K562 (cell line): ENCODE data around the gene ZNF837. TPM values are rescaled to one million over a fixed set of nuclear protein-coding genes. Genes with fewer than 3 reads are reported as not detected.

ENCODE experiments used
- ATF6 ChIP-seq: sonication (generic); formaldehyde crosslinking; IDR thresholded peaks from 2 replicates; pipeline ENCODE4 v1.4.0; 2020; ENCODE audit warnings: mild to moderate bottlenecking, missing genetic modification reagents
- BCL6 ChIP-seq: fragments of 250-450 bp; sonication (Bioruptor Pico); IDR thresholded peaks from 2 replicates; pipeline ENCODE4 v1.4.0; 2020
- BRCA1 ChIP-seq, 2 experiments: fragments of 450-650 bp in 1 of 2; sonication (generic) in 1 of 2; formaldehyde crosslinking in 1 of 2; IDR thresholded peaks; 2 replicates each; pipeline versions ENCODE4 v1.5.0 to v1.6.1; 2017 to 2020; ENCODE audit warnings: mild to moderate bottlenecking in 1 of 2, missing genetic modification reagents in 1 of 2
- CBFB ChIP-seq: sonication (generic); formaldehyde crosslinking; IDR thresholded peaks from 2 replicates; pipeline ENCODE4 v1.4.0; 2020; ENCODE audit warnings: mild to moderate bottlenecking, missing genetic modification reagents
- FOSL1 ChIP-seq: fragments of 200-800 bp; sonication (Bioruptor generic); conservative IDR thresholded peaks from 2 replicates; pipeline ENCODE4 v1.6.1; 2016; ENCODE audit warnings: missing genetic modification characterization, missing compliant biosample characterization
- FOXK1 ChIP-seq: sonication (generic); formaldehyde crosslinking; IDR thresholded peaks from 2 replicates; pipeline ENCODE4 v1.8.0; 2022; ENCODE audit warnings: missing genetic modification reagents, mild to moderate bottlenecking, borderline replicate concordance
- GATAD2B ChIP-seq: fragments of 450-650 bp; IDR thresholded peaks from 2 replicates; pipeline ENCODE4 v1.6.1; 2017; ENCODE audit warnings: mild to moderate bottlenecking, borderline replicate concordance
- HDAC8 ChIP-seq: fragments of 450-650 bp; IDR thresholded peaks from 2 replicates; pipeline ENCODE4 v1.6.1; 2016; ENCODE audit warnings: mild to moderate bottlenecking, missing genetic modification characterization, moderate library complexity, missing compliant biosample characterization
- JUNB ChIP-seq: fragments of 450-650 bp; formaldehyde crosslinking; conservative IDR thresholded peaks from 2 replicates; pipeline ENCODE4 v1.4.0; 2020; ENCODE audit warnings: mild to moderate bottlenecking
- KLF6 ChIP-seq: fragments of 250-450 bp; sonication (Bioruptor Pico); IDR thresholded peaks from 2 replicates; pipeline ENCODE4 v1.4.0; 2020; ENCODE audit warnings: mild to moderate bottlenecking, moderate library complexity, borderline replicate concordance
- NEUROD1 ChIP-seq: fragments of 150-350 bp; IDR thresholded peaks from 2 replicates; pipeline ENCODE4 v1.6.1; 2014; ENCODE audit warnings: borderline replicate concordance, low read length, low read depth; ENCODE audit not compliant: partially characterized antibody
- POLR2A ChIP-seq: fragments of 450-650 bp; conservative IDR thresholded peaks from 2 replicates; pipeline ENCODE4 v1.6.1; 2016
- POLR2AphosphoS5 ChIP-seq: IDR thresholded peaks from 2 replicates; pipeline ENCODE4 v1.6.1; 2011; ENCODE audit warnings: mild to moderate bottlenecking, low read depth, low read length, moderate library complexity; ENCODE audit not compliant: control insufficient read depth, insufficient read depth
- RNF2 ChIP-seq: sonication (generic); IDR thresholded peaks from 2 replicates; pipeline ENCODE4 v1.6.1; 2016
- STAG1 ChIP-seq: sonication (generic); formaldehyde crosslinking; IDR thresholded peaks from 2 replicates; pipeline ENCODE4 v1.5.0; 2020; ENCODE audit warnings: missing genetic modification reagents, borderline replicate concordance
- TAF1 ChIP-seq: IDR thresholded peaks from 2 replicates; pipeline ENCODE4 v1.6.1; 2011; ENCODE audit warnings: mild to moderate bottlenecking, low read length, moderate library complexity; ENCODE audit not compliant: insufficient read depth, control insufficient read depth, severe bottlenecking; ENCODE audit errors: extremely low read depth
- ZKSCAN8 ChIP-seq: fragments of 200-800 bp; sonication (Bioruptor generic); IDR thresholded peaks from 2 replicates; pipeline ENCODE4 v1.6.1; 2016; ENCODE audit warnings: missing genetic modification characterization, missing compliant biosample characterization
- ZNF184 ChIP-seq: sonication (generic); formaldehyde crosslinking; IDR thresholded peaks from 2 replicates; pipeline ENCODE4 v1.5.0; 2020; ENCODE audit warnings: missing genetic modification reagents
- ZNF232 ChIP-seq: sonication (generic); formaldehyde crosslinking; IDR thresholded peaks from 2 replicates; pipeline ENCODE4 v1.8.0; 2022; ENCODE audit warnings: mild to moderate bottlenecking, missing genetic modification reagents
- ZNF384 ChIP-seq: IDR thresholded peaks from 2 replicates; pipeline ENCODE4 v1.6.1; 2012; ENCODE audit warnings: low read depth, low read length, improper control_type of control experiment
- ZNF586 ChIP-seq: fragments of 450-650 bp; formaldehyde crosslinking; conservative IDR thresholded peaks from 2 replicates; pipeline ENCODE4 v1.4.0; 2020; ENCODE audit warnings: mild to moderate bottlenecking, moderate library complexity
- ZNF589 ChIP-seq: fragments of 200-800 bp; sonication (Bioruptor generic); IDR thresholded peaks from 2 replicates; pipeline ENCODE4 v1.6.1; 2016; ENCODE audit warnings: low read depth, missing genetic modification characterization, missing compliant biosample characterization
- polyA plus RNA-seq, 8 experiments: library from polyadenylated mRNA; depleted of rRNA in 4 of 8; stranded (reverse) in 5 of 8; unstranded in 3 of 8; fragments of >200 nt; fragmentation: Nextera tagmentation in 2 of 8; fragmentation: Illumina TruSeq in 1 of 8; extraction: Ambion mirVana in 2 of 8; extraction: Trizol in 1 of 8; gene quantifications; 2 replicates each; pipeline versions ENCODE4 v1.2.1 to v1.2.3, GENCODE V29; 2011 to 2014; ENCODE audit warnings: inconsistent platforms in 1 of 8, missing spikeins in 1 of 8
- total RNA-seq, 7 experiments: library from RNA; depleted of rRNA in 6 of 7; stranded (reverse); fragments of >200 nt in 6 of 7; fragmentation: Illumina TruSeq in 2 of 7; extraction: Trizol in 2 of 7; gene quantifications; 2 replicates each; pipeline versions ENCODE4 v1.2.1 to v1.2.3, GENCODE V29; 2011 to 2021; ENCODE audit warnings: low replicate concordance in 1 of 7
- TF ChIP-seq, protein P1 (sequence below): sonication (generic); formaldehyde crosslinking; IDR thresholded peaks from 2 replicates; pipeline ENCODE4 v1.8.1; 2023; ENCODE audit warnings: mild to moderate bottlenecking, missing genetic modification reagents
- TF ChIP-seq, protein P2 (sequence below): fragments of 250-450 bp; sonication (Bioruptor Pico); IDR thresholded peaks from 2 replicates; pipeline ENCODE4 v1.8.0; 2021; ENCODE audit warnings: borderline replicate concordance, mild to moderate bottlenecking, moderate library complexity; ENCODE audit not compliant: poor library complexity, severe bottlenecking
- TF ChIP-seq, protein P3 (sequence below): fragments of 450-650 bp; formaldehyde crosslinking; IDR thresholded peaks from 2 replicates; pipeline ENCODE4 v1.4.0; 2022; ENCODE audit warnings: mild to moderate bottlenecking, moderate library complexity

Gene ZNF837
- total and polyA plus RNA-seq, 9 of the 15 experiments (the other 6 are each of a cell fraction or from before 2014, with no cell fraction given), result 0.11 to 2.1 (median 0.57) TPM; not detected in 4

DNA sequence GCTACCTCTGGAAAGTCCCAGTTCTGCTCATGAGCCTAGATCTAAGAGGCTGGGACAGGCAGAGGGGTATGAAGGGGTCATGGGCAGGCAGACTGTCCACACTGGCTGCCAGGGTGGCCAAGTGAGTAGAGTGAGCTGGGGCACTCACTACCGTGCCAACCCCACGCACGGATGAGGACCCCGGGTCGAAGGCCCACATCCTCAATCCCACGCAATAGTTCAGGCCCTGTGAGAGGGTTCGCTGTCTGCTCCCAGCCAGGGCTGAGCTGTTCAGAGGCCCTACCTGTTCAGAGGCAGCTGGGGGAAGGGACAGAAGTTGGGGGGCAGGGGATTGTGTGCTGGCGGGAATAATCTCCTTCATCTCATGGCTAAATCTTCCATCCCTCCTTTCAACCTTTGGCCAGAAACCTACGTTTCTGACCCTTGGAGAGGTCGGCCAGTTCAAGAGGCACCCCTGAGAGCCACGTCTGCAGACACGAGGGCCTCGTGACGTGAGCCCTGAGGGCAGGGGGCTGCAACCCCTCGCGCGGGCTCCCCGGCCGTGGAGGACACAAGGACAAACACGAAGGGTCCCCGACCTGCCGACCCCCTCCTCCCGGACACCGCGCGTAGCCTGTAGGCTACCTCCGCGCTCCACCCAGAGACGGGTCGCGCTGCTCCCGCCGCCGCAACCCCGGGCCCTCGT lies 5.2 kb upstream of the ZNF837 start (continued):
- TF ChIP-seq ZNF586 (CRISPR knock-in tag) (peak; percentile 21; the same call in 1 of the 2 replicates), BCL6 (no peak), JUNB (no peak), KLF6 (no peak), ATF6 (CRISPR knock-in tag) (peak; percentile 87), CBFB (0 out of 2 replicates have a peak, but pooled peaks have one; percentile 59), STAG1 (peak; percentile 61), ZNF184 (CRISPR knock-in tag) (no peak), RNF2 (no peak), ZNF384 (no peak), GATAD2B (no peak), ZNF232 (no peak), NEUROD1 (no peak), HDAC8 (tag) (peak; percentile 53; the same call in 1 of the 2 replicates), ZKSCAN8 (peak; percentile 60; the same call in 1 of the 2 replicates), BRCA1 (IDR thresholded peaks at IDR 0.05) (no peak), BRCA1 (CRISPR knock-in tag; IDR thresholded peaks at IDR 0.05) (0 out of 2 replicates have a peak, but pooled peaks have one; percentile 77), ZNF589 (peak; percentile 40; the same call in 1 of the 2 replicates), POLR2AphosphoS5 (no peak), POLR2A (no peak), FOSL1 (tag) (no peak), FOXK1 (CRISPR knock-in tag) (no peak), TAF1 (no peak)
- TF ChIP-seq, protein P1, sequence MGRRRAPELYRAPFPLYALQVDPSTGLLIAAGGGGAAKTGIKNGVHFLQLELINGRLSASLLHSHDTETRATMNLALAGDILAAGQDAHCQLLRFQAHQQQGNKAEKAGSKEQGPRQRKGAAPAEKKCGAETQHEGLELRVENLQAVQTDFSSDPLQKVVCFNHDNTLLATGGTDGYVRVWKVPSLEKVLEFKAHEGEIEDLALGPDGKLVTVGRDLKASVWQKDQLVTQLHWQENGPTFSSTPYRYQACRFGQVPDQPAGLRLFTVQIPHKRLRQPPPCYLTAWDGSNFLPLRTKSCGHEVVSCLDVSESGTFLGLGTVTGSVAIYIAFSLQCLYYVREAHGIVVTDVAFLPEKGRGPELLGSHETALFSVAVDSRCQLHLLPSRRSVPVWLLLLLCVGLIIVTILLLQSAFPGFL, result no peak
- TF ChIP-seq, protein P2, sequence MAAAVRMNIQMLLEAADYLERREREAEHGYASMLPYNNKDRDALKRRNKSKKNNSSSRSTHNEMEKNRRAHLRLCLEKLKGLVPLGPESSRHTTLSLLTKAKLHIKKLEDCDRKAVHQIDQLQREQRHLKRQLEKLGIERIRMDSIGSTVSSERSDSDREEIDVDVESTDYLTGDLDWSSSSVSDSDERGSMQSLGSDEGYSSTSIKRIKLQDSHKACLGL (CRISPR knock-in tag), result no peak
- TF ChIP-seq, protein P3, sequence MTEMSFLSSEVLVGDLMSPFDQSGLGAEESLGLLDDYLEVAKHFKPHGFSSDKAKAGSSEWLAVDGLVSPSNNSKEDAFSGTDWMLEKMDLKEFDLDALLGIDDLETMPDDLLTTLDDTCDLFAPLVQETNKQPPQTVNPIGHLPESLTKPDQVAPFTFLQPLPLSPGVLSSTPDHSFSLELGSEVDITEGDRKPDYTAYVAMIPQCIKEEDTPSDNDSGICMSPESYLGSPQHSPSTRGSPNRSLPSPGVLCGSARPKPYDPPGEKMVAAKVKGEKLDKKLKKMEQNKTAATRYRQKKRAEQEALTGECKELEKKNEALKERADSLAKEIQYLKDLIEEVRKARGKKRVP (CRISPR knock-in tag), result no peak
